ENCODE measurements around the gene ZNF107. TPM values are rescaled to one million over a fixed set of nuclear protein-coding genes. Genes with fewer than 3 reads are reported as not detected.

The ZNF107 gene
- total RNA-seq, 1 experiment from 2014 or later: 13.0 TPM

GRCh38 chr7:64621656-64622055, 44.3 kb upstream of the ZNF107 start:
- H3K9me3 ChIP-seq: peaks cover 25% of the 10 kb centered on the region
- H3K4me3 ChIP-seq (ENCODE audit: low read depth, low read length): no peak overlapping the region
- POLR2A ChIA-PET: no interaction called here
- no peaks in the 10 kb centered on the region for H3K4me1 ChIP-seq
- no peaks in the 10 kb centered on the region for H3K36me3 Mint-ChIP-seq (ENCODE audit: insufficient read depth, unreplicated experiment)
- CTCF ChIA-PET: interaction anchor here (0.6 kb wide), 1 partner anchor 131 kb away, joined by 3 read pairs; no protein-coding TSS in a partner anchor
- DNase-seq: no peak
- H3K27ac Mint-ChIP-seq (ENCODE audit: unreplicated experiment): no peak overlapping the region
- BruUV-seq (replicated peaks): no TSS peak
- no peaks in the 10 kb centered on the region for H3K36me3 ChIP-seq (ENCODE audit: control insufficient read depth, insufficient read depth, low read length)
- no peaks in the 10 kb centered on the region for H3K27me3 ChIP-seq (replicated peaks; ENCODE audit: control insufficient read depth, insufficient read depth, low read length)
- H3K9me3 Mint-ChIP-seq (ENCODE audit: unreplicated experiment): peaks cover 46% of the 10 kb centered on the region
- TF ChIP-seq CTCF (IDR thresholded peaks at IDR 0.05; ENCODE audit: insufficient read depth in 1 of 2, low read depth in 1 of 2, low read length in 1 of 2, severe bottlenecking in 1 of 2, unreplicated experiment in 1 of 2): no peak
- H3K4me1 Mint-ChIP-seq (ENCODE audit: low read depth, unreplicated experiment): no peaks in the 10 kb centered on the region
- H3K27me3 Mint-ChIP-seq (ENCODE audit: insufficient read depth, unreplicated experiment): no peaks in the 10 kb centered on the region
- intact Hi-C loops (cut with micrococcal nuclease; ENCODE audit: unreplicated experiment): no loop called here
- no peak overlapping the region for H3K4me3 Mint-ChIP-seq (ENCODE audit: unreplicated experiment)

- no TSS peak for BruUV-seq (replicated peaks)
- Histone ChIP-seq H3K36me3 (ENCODE audit: control insufficient read depth, insufficient read depth, low read length) (no peaks in the 10 kb centered on the region), H3K4me3 (ENCODE audit: low read depth, low read length) (no peak overlapping the region), H3K27me3 (replicated peaks; ENCODE audit: control insufficient read depth, insufficient read depth, low read length) (no peaks in the 10 kb centered on the region), H3K4me1 (no peaks in the 10 kb centered on the region), H3K9me3 (peaks cover 9% of the 10 kb centered on the region)
- DNase-seq: no peak
- H3K27me3 Mint-ChIP-seq (ENCODE audit: insufficient read depth, unreplicated experiment): no peaks in the 10 kb centered on the region
- TF ChIP-seq CTCF (IDR thresholded peaks at IDR 0.05; ENCODE audit: insufficient read depth in 1 of 2, low read depth in 1 of 2, low read length in 1 of 2, severe bottlenecking in 1 of 2, unreplicated experiment in 1 of 2): peak; percentile 27 to 79
- H3K9me3 Mint-ChIP-seq (ENCODE audit: unreplicated experiment): peaks cover 36% of the 10 kb centered on the region
- intact Hi-C loops (cut with micrococcal nuclease; ENCODE audit: unreplicated experiment): no loop called here
- CTCF ChIA-PET: no interaction called here
- H3K4me3 Mint-ChIP-seq (ENCODE audit: unreplicated experiment): no peak overlapping the region
- H3K4me1 Mint-ChIP-seq (ENCODE audit: low read depth, unreplicated experiment): no peaks in the 10 kb centered on the region
- no peak overlapping the region for H3K27ac Mint-ChIP-seq (ENCODE audit: unreplicated experiment)
- no peaks in the 10 kb centered on the region for H3K36me3 Mint-ChIP-seq (ENCODE audit: insufficient read depth, unreplicated experiment)
- POLR2A ChIA-PET: no interaction called here
These were observed 40.5 kb upstream of the ZNF107 start for GRCh38 chr7:64625114-64626082.

- peaks cover 36% of the 10 kb centered on the region for H3K9me3 Mint-ChIP-seq (ENCODE audit: unreplicated experiment)
- no peak overlapping the region for H3K27ac Mint-ChIP-seq (ENCODE audit: unreplicated experiment)
- no TSS peak for BruUV-seq (replicated peaks)
- no peaks in the 10 kb centered on the region for H3K27me3 ChIP-seq (replicated peaks; ENCODE audit: control insufficient read depth, insufficient read depth, low read length)
- DNase-seq: no peak
- no peak for TF ChIP-seq CTCF (IDR thresholded peaks at IDR 0.05; ENCODE audit: insufficient read depth in 1 of 2, low read depth in 1 of 2, low read length in 1 of 2, severe bottlenecking in 1 of 2, unreplicated experiment in 1 of 2)
- H3K36me3 Mint-ChIP-seq (ENCODE audit: insufficient read depth, unreplicated experiment): no peaks in the 10 kb centered on the region
- H3K4me3 Mint-ChIP-seq (ENCODE audit: unreplicated experiment): no peak overlapping the region
- H3K36me3 ChIP-seq (ENCODE audit: control insufficient read depth, insufficient read depth, low read length): no peaks in the 10 kb centered on the region
- no peaks in the 10 kb centered on the region for H3K27me3 Mint-ChIP-seq (ENCODE audit: insufficient read depth, unreplicated experiment)
- no peaks in the 10 kb centered on the region for H3K4me1 ChIP-seq
- CTCF ChIA-PET: no interaction called here
- H3K9me3 ChIP-seq: peaks cover 9% of the 10 kb centered on the region
- H3K4me3 ChIP-seq (ENCODE audit: low read depth, low read length): no peak overlapping the region
- no peaks in the 10 kb centered on the region for H3K4me1 Mint-ChIP-seq (ENCODE audit: low read depth, unreplicated experiment)
- POLR2A ChIA-PET: no interaction called here
- intact Hi-C loops (cut with micrococcal nuclease; ENCODE audit: unreplicated experiment): no loop called here
These were observed 39.9 kb upstream of the ZNF107 start for GRCh38 chr7:64626083-64626469.

All from Caco-2 (cell line).